Activated CD8-positive, alpha-beta memory T cell treated with anti-CD3 and anti-CD28 coated beads, Interleukin-2, amount 50 U/mL, for 1 hour (primary cell): ENCODE measurements around the gene CDH4.

ENCODE experiments used
- DNase-seq: peaks from one replicate; pipeline ENCODE4 v3.0.0-alpha.2; 2020; ENCODE audit errors: extremely low read depth

The CDH4 gene

DNA sequence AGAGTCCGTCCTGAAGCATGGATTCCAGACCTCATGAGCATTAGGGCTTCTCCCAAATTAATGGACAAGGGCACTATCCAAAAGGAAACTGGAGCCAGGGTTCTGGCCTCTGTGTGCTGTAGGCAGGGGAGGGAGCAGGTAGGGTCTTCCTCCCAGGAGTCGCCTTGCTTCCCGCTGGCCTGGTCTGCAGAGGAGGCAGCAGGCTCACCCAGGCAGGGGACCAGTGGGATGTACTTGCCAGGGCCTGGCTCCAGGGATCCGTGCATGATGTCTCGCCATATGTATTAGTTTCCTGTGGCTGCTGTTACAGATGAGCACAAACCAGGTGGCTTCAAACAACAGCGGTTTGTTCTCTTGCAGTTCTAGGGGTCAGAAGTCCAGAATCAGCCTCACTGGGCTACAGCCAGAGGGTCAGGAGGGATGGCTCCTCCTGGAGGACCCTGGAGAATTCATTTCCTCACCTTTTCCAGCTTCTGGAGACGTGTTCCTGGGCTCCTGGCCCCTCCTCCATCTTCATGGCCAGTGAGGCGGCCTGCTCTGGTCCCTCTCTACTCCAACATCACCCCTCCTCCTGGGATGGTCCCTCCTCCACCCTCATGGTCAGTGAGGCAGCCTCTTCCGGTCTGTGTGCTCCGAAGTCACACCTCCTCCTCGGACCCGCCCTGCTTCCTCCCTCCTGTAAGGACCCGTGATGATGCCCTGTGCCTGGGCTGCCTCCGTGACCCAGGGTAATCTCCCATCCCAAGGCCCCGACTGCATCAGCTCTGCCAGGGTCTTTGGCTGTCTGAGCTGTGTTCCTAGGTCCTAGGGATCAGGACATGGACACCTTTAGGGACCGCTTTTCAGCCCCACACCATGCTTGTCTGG is 329.1 kb downstream of the CDH4 start:
- DNase-seq, result no peak

GRCh38 chr20:61581825-61582188 is 329.7 kb downstream of the CDH4 start:
- DNase-seq, result no peak

GRCh38 chr20:61582196-61582923 is 330.3 kb downstream of the CDH4 start:
- no peak for DNase-seq

GRCh38 chr20:61583356-61583755 is 331.3 kb downstream of the CDH4 start:
- no peak for DNase-seq

GRCh38 chr20:61584851-61585250 is 332.8 kb downstream of the CDH4 start:
- DNase-seq, result no peak

GRCh38 chr20:61585764-61586163 is 333.7 kb downstream of the CDH4 start:
- no peak for DNase-seq

DNA sequence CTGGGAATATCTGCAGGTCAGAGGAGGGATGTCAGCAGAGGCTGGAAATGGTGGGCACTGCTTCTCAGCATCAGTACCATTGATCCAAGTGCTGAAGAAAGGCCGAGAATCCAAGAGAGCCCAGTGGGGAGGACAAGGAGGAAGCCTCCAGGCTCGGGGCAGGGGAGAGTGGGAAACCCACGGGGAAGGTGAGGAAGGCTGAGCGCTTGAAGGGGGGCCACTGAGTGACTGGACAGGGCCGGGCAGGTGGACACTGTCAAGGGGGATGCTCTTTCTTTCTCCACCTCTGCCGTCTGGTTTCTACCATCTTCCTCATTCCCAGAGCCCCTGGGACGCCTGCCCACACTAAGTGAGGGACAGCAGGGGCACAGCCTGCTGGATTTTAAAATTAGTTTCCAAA is 335.0 kb downstream of the CDH4 start:
- no peak for DNase-seq

- DNase-seq, result no peak
Observed at GRCh38 chr20:61587681-61588289, 335.7 kb downstream of the CDH4 start.

DNA sequence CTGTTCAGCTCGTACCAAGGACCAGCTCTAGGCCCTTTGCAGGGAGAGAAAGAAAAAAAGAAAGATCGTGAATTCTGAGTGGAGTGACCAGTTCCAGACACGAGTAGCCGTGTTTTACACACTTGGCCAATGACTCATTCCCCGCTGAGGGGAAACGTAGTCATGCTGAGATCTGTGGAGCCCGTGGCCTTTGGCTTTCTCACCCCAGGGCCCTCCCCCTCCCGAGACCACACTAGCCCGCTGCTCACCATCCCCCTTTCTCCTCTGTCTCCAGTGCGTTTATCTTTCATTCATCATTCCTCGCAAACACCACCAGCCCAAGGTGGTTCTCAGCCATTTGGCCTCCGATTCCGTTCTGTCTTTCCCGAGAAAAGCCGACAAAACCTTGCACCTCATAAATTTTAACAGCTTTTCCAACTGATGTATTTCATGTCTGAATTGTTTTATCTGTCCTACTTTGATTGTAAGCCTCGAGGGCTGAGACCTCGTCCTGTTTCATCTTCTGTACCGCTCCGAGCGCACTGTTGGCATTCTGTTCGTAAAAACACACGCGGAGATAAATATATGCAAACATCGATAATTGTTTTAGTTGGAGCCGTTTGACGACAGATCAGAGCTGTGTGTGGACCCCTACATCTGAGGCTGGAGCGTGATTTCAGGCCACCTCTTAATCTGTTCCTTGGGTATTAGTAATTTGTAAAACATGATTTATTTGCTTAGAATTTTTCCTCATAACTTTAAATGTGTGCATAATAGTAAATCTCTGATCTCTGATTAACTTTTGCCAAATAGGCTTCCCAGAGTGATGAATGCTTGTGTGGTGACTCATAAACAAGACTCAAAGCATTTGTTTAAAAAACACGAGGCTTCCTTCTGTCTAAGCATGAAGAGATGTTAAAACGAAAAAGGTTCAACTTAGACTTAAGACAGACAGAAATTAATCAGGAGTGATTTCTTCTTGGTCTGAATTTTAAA is 336.6 kb downstream of the CDH4 start:
- DNase-seq, result no peak

DNA sequence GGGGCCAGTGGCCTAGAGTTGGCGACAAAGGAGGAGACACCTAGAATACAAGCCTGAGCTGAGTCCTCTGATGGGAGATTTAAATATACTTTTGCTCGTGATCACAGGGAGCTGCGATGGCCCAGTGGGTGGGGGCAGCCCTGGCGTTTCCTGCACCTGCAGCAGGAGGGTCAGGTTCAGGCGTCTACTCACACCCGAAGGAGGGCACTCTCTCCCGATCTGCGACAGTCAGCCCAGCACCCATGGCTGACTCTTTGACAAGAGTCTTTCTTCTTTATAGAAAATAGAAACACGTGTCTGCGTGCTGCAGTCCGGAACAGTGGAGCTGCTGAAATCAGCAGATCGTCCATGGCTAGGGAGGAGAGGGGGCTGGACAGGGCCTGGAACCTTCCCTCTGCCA is 338.2 kb downstream of the CDH4 start:
- no peak for DNase-seq

GRCh38 chr20:61593516-61593915 is 341.5 kb downstream of the CDH4 start:
- no peak for DNase-seq

GRCh38 chr20:61594198-61594597 is 342.1 kb downstream of the CDH4 start:
- DNase-seq, result no peak

DNA sequence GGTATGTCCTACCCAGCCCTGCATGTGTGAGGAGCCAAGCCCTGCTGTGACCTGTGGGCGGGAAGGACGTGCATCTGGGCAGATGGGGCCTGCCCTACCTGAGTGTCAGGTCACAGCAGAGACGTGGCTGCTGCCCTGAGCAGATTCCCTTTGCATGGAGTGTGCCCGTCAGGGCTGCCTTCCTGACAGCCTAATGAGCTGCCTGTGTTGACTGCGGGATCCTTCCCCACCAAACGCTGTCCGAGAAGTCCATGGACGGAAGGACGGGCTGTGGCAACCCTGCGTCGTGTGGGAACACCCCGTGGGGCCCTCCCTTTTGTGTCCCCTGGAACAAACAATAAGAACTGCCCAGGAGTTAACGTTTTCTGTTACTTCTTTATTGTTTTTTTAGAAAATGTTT is 343.2 kb downstream of the CDH4 start:
- DNase-seq, result no peak

DNA sequence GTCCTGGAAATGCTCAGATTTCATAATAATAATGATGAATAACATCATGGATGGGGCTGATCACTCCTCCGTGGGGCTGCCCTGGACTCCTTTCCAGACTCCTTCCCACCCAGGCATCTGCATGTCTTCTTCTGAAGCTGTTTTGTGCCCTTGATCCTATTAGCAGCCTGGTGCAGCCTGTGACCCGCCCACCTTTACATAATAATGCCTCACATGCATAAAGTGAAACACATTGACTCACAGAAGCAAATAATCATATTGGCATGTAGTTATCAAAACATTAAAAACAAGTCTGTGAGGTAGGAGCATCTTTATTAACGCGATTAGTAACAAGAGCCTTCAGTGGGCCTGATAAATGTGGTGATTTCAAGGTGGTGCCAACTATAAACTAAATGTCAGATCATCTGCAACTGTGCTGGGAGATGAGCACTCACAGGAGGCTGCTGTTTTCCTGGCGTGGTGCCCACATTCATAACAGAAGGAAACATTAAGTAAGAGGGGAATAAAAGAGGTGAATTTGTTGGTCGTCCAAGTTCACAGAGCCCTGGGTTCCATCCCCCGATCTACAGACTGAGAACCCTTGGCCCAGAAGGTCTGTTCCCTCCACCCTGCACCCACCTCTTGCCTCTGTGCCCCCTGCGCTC is 344.7 kb downstream of the CDH4 start:
- no peak for DNase-seq

GRCh38 chr20:61597996-61598395 is 345.9 kb downstream of the CDH4 start:
- DNase-seq, result no peak

DNA sequence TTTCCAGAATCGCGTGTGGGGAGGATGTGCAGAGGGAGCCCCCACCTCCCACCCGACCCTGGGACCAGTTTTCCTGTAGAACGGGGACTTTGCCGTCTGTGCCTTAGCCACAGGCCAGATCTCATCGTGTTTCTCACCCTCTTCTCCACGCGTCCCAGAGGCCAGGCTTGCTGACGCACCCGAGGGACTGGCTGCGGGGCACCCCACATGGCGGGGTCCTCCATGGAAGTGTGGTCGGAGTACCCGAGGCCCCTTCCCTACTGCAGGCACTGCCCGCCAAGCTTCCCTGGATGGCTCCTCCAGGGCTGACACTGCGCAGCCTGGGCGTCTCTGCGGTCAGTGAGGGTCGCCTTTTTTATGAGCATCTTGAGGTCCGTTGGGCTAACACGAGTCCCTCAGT is 346.5 kb downstream of the CDH4 start:
- DNase-seq, result no peak

DNA sequence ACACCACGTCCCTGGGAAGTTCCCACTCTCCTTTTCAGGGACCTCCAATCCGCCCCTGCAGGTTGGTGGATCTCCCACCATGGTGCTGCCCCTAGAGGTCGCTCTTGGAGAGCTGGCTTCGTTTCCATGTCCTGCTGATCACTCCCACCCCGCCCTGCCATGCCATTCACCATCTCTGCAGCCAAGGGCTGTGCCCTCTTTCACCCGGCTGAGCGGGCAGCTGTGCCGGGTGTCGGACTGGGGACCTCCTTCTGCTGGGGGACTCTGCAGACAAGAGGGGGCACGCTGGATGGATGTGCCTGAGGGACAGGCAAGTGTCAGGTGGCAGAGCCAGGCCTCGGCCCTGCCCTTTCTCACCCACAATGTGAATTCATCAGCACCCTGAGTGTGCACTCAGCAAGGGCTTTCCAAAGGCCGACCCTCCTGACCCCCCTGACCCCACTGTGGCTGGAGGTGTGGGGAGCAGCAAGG is 347.0 kb downstream of the CDH4 start:
- no peak for DNase-seq

- no peak for DNase-seq
Observed at GRCh38 chr20:61599541-61599992, 347.5 kb downstream of the CDH4 start.

DNA sequence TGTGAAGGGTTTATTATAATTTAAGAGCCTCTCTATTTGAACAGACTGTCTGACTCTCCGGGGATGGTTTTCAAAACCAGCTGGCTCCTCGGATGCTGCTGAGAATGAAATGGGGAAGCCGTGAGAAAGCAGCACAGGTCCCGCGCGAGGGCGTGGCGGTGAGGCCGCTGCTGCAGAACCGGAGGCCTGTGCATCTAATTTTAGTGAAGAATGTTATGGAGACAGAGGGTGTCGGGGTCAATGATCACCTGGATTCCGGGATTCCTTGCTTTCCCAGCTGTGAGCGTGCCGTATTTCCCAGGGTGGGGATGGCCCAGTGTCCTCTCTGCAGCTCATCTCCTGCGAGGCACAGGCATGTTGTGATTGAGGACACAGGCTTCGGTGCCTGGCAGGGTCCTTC is 348.0 kb downstream of the CDH4 start:
- DNase-seq, result no peak

- no peak for DNase-seq
Observed at GRCh38 chr20:61601361-61601760, 349.3 kb downstream of the CDH4 start.

- no peak for DNase-seq
Observed at GRCh38 chr20:61601853-61602252, 349.8 kb downstream of the CDH4 start.
